HepG2 (cell line): ENCODE data around the gene TBX5. TPM values are rescaled to one million over a fixed set of nuclear protein-coding genes. Genes with fewer than 3 reads are reported as not detected.

Experiments
- ATAC-seq: fragments of 200-7000 bp; cut with Tn5 transposase; 3 replicates; pipeline ENCODE4 v1.9.1; 2020; ENCODE audit warnings: mild to moderate bottlenecking, moderate library complexity
- BruUV-seq: library from RNA; stranded (reverse); fragments of 400-500 nt; replicated peaks from 2 replicates; lab custom pipeline; 2021; lab: Mats Ljungman, UMichigan
- CTCF ChIA-PET: fragments of 300-600 bp; formaldehyde crosslinking; extraction: SDS; loops from one replicate; lab custom pipeline; 2021; ENCODE audit warnings: low total read pairs, inconsistent platforms, low intra/inter-chr PET ratio; lab: Yijun Ruan, JAX
- POLR2A ChIA-PET: fragments of 350-600 bp; sonication (Branson Sonifier 250); formaldehyde crosslinking; loops from one replicate; lab custom pipeline; 2020; ENCODE audit warnings: antibody characterized with exemption, inconsistent platforms; lab: Yijun Ruan, JAX
- DNase-seq: peaks from one replicate; pipeline ENCODE4 v3.0.0-alpha.2; 2015; ENCODE audit warnings: low spot score
- FAIRE-seq: peaks from 3 replicates; lab custom pipeline; 2011; peaks lifted over from hg19 to GRCh38; lab: Jason Lieb, UNC
- H2AFZ ChIP-seq: one replicate; pipeline ENCODE4 v1.6.1; 2011; ENCODE audit warnings: low read length, inconsistent platforms
- H3K27ac ChIP-seq: fragments of 300-600 bp; 3 replicates; pipeline ENCODE4 v1.8.0; 2011; ENCODE audit warnings: mixed run types, mild to moderate bottlenecking, mixed read lengths, low read length, inconsistent platforms; ENCODE audit not compliant: insufficient read depth; ENCODE audit errors: extremely low read length
- H3K27me3 ChIP-seq, 2 experiments: fragments of 200-600 bp in 1 of 2; 2 replicates in 1 of 2; 3 replicates in 1 of 2; pipeline versions ENCODE4 v1.6.0 to v1.8.0; 2011; ENCODE audit warnings: low read length in 2 of 2, mild to moderate bottlenecking in 2 of 2, moderate library complexity in 2 of 2, inconsistent platforms in 1 of 2; ENCODE audit not compliant: insufficient read depth in 2 of 2, control insufficient read depth in 1 of 2
- H3K36me3 ChIP-seq, 2 experiments: fragments of 200-600 bp in 1 of 2; replicated peaks in 1 of 2; 2 replicates in 1 of 2; 3 replicates in 1 of 2; pipeline versions ENCODE4 v1.5.1 to v1.8.0; 2011; ENCODE audit warnings: low read length in 2 of 2, inconsistent platforms in 1 of 2; ENCODE audit not compliant: insufficient read depth in 2 of 2, control insufficient read depth in 1 of 2
- H3K4me1 ChIP-seq: 2 replicates; pipeline ENCODE4 v1.5.1; 2012; ENCODE audit warnings: low read length, inconsistent platforms; ENCODE audit not compliant: insufficient read depth
- H3K4me2 ChIP-seq: 2 replicates; pipeline ENCODE4 v1.6.0; 2011; ENCODE audit warnings: low read depth, low read length, inconsistent platforms
- H3K4me3 ChIP-seq, 3 experiments: fragments of 200-600 bp in 1 of 3; sonication (generic), shearing (Covaris generic) in 1 of 3; replicated peaks in 1 of 3; 2 replicates each; pipeline ENCODE4 v1.5.1; 2011 to 2016; ENCODE audit warnings: low read length in 3 of 3, inconsistent platforms in 2 of 3, low read depth in 2 of 3, mild to moderate bottlenecking in 2 of 3, control low read depth in 1 of 3, mixed read lengths in 1 of 3; ENCODE audit not compliant: insufficient read depth in 1 of 3
- H3K79me2 ChIP-seq: one replicate; pipeline ENCODE4 v1.6.1; 2011; ENCODE audit warnings: low read length, inconsistent platforms; ENCODE audit not compliant: insufficient read depth
- H3K9ac ChIP-seq: 2 replicates; pipeline ENCODE4 v1.6.0; 2011; ENCODE audit warnings: mild to moderate bottlenecking, low read depth, low read length, inconsistent platforms; ENCODE audit not compliant: insufficient read depth
- H3K9me3 ChIP-seq: 2 replicates; pipeline ENCODE4 v1.5.1; 2012; ENCODE audit warnings: mild to moderate bottlenecking, low read length
- H4K20me1 ChIP-seq: 2 replicates; pipeline ENCODE4 v1.6.0; 2011; ENCODE audit warnings: inconsistent platforms, mild to moderate bottlenecking, low read length, moderate library complexity; ENCODE audit not compliant: insufficient read depth
- CENPBD1 ChIP-seq: sonication (generic); formaldehyde crosslinking; IDR thresholded peaks from 2 replicates; pipeline ENCODE4 v1.8.0; 2022; ENCODE audit warnings: missing genetic modification reagents, low read depth, mild to moderate bottlenecking, borderline replicate concordance
- IRX3 ChIP-seq: sonication (generic); formaldehyde crosslinking; IDR thresholded peaks from 2 replicates; pipeline ENCODE4 v1.8.1; 2023; ENCODE audit warnings: mild to moderate bottlenecking, low read depth, missing genetic modification reagents, borderline replicate concordance
- NFATC3 ChIP-seq: sonication (generic); formaldehyde crosslinking; IDR thresholded peaks from 2 replicates; pipeline ENCODE4 v1.5.1; 2020; ENCODE audit warnings: mild to moderate bottlenecking, missing genetic modification reagents
- NFE2 ChIP-seq: sonication (generic); formaldehyde crosslinking; IDR thresholded peaks from 2 replicates; pipeline ENCODE4 v1.4.0; 2020; ENCODE audit warnings: missing genetic modification reagents
- NR2F2 ChIP-seq: IDR thresholded peaks from 2 replicates; pipeline ENCODE4 v1.6.1; 2012; ENCODE audit warnings: low read depth, inconsistent platforms, borderline replicate concordance
- SP2 ChIP-seq: sonication (generic); formaldehyde crosslinking; IDR thresholded peaks from 2 replicates; pipeline ENCODE4 v1.5.1; 2020; ENCODE audit warnings: mild to moderate bottlenecking, missing genetic modification reagents
- ZBTB2 ChIP-seq: sonication (generic); formaldehyde crosslinking; IDR thresholded peaks from 2 replicates; pipeline ENCODE4 v1.8.0; 2022; ENCODE audit warnings: low read depth, missing genetic modification reagents
- ZNF703 ChIP-seq: sonication (generic); formaldehyde crosslinking; IDR thresholded peaks from 2 replicates; pipeline ENCODE4 v1.5.1; 2020; ENCODE audit warnings: missing genetic modification reagents, mild to moderate bottlenecking, moderate library complexity, borderline replicate concordance
- ZNF777 ChIP-seq: sonication (generic); formaldehyde crosslinking; IDR thresholded peaks from 2 replicates; pipeline ENCODE4 v1.4.0; 2020; ENCODE audit warnings: missing genetic modification reagents
- WGBS: methylation state at CpG from one replicate; pipeline ENCODE4 v1.1.6; 2017; ENCODE audit warnings: low lambda C conversion rate; 5-methylcytosine and 5-hydroxymethylcytosine counted together
- in situ Hi-C: cut with HindIII; loops from 2 replicates; pipeline ENCODE4 v1.10.0; 2017; ENCODE audit warnings: low pct_unique_long_range_greater_than_20kb; ENCODE audit not compliant: extremely low pct_ligation_motif_present
- intact Hi-C: fragments of 100-400 bp; cut with micrococcal nuclease; formaldehyde crosslinking; loops from one replicate; pipeline ENCODE4 v1.10.0; 2022; ENCODE audit not compliant: unreplicated experiment
- polyA plus RNA-seq, 8 experiments: library from polyadenylated mRNA; depleted of rRNA in 3 of 8; stranded (reverse) in 7 of 8; unstranded in 1 of 8; fragments of >200 nt; fragmentation: Illumina TruSeq in 4 of 8; extraction: Trizol in 4 of 8; gene quantifications; 2 replicates each; pipeline versions ENCODE4 v1.2.1 to v1.2.3, GENCODE V29; 2011 to 2016; ENCODE audit warnings: low read depth in 4 of 8, missing spikeins in 1 of 8, mixed read lengths in 1 of 8; ENCODE audit not compliant: insufficient read depth in 1 of 8
- total RNA-seq, 5 experiments: library from RNA; depleted of rRNA; stranded (reverse); fragments of >200 nt; fragmentation: Illumina TruSeq; extraction: Trizol; gene quantifications; 2 replicates each; pipeline ENCODE4 v1.2.3, GENCODE V29; 2016; ENCODE audit warnings: low read depth in 1 of 5

The TBX5 gene
- total and polyA plus RNA-seq, 2 of the 13 experiments (the other 11 are each of a cell fraction or from before 2014, with no cell fraction given): not detected

- no peak for TF ChIP-seq ZBTB2 (CRISPR knock-in tag)
Measured at GRCh38 chr12:114314403-114314802, 91.5 kb downstream of the TBX5 start (continued).

DNA sequence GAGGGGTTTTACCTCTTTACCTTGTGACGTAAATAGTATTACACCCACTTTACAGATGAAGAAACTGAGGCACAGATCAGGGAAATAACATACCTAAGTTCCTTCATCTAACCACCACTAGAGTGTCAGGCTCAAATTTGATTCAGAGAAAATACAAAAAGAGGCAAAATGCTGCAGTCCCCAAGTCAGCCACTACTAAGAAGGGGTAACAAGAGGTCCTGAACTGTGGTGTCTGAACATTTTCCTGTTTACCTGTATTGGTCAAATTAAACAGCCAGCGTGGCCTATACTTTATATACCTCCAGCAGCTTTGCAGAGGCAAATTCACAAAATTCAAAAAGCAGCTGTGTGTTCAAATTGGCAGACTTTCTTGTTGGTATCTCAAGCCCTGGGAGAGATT lies 92.0 kb downstream of the TBX5 start:
- Histone ChIP-seq H4K20me1 (no peaks in the 10 kb centered on the region), H3K36me3 (no peaks in the 10 kb centered on the region), H2AFZ (no peak overlapping the region), H3K4me2 (no peak overlapping the region), H3K79me2 (no peaks in the 10 kb centered on the region), H3K4me1 (no peaks in the 10 kb centered on the region), H3K4me3 (no peak overlapping the region), H3K27ac (no peak overlapping the region), H3K27me3 (no peaks in the 10 kb centered on the region; a peak in 1 of 5 replicates), H3K9ac (no peak overlapping the region), H3K9me3 (no peaks in the 10 kb centered on the region)
- ChIA-PET CTCF (no interaction called here), POLR2A (no interaction called here)
- no peak for TF ChIP-seq ZNF703 (CRISPR knock-in tag)
- no peak for TF ChIP-seq NFATC3
- no peak for TF ChIP-seq SP2
- no peak for TF ChIP-seq ZNF777 (CRISPR knock-in tag)
- no peak for TF ChIP-seq NR2F2
- no peak for TF ChIP-seq NFE2
- no peak for TF ChIP-seq IRX3 (CRISPR knock-in tag)
- no peak for TF ChIP-seq CENPBD1 (CRISPR knock-in tag)
- 4% methylated on average over 2 of the region's 2 CpGs for WGBS
- no peak for DNase-seq
- ATAC-seq: no peak
- BruUV-seq: no TSS peak
- in situ Hi-C loops (no loop called here), intact Hi-C loops (no loop called here)
- FAIRE-seq: no peak
